IPS-NIHi7 (cell line): ENCODE measurements around the gene TBC1D24.

Experiments used
- DNase-seq: peaks from one replicate; pipeline ENCODE4 v3.0.0; 2012; ENCODE audit warnings: mixed read lengths; ENCODE audit errors: extremely low spot score

The TBC1D24 gene

DNA sequence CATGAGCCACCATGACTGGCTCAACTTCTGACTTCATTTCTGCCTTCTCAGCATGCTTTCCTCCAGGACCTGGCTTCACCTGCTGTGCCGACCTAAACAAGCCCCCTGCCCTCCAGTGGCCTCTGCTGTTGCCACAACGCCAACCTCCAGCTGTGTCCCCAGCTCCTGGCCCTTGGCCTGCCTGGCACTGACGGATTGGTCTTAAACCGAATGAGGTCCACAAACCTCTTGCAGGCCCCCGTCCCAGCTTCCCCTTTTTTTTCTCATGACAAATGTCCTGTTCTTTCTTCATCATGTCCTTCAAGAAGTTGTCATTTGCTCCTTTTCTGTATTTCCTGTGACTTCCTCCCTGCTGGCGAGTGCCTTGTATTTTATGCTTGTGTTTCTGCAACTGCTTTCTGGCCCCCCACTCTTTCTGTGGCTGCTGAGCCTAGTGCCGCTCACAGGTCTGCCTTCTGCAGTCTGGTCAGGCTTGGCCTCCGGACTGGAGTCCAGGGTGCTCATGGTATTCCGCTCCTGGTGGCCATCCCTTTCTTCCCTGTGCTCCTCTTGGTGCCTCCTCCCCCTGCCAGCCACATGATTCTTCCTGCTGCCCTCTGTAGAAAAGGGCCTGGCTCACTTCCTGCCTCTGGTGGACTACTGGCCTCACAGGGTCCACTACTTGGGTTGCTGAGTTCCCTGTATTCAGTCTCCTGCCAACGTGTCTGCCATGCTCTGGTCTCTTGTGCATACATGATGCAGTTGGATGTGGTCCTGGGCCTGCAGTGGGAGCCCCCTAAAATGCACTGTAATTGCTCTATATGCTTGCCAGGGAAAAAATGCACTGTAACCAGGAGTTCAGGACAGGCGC lies 41.7 kb downstream of the TBC1D24 start:
- DNase-seq = no peak

DNA sequence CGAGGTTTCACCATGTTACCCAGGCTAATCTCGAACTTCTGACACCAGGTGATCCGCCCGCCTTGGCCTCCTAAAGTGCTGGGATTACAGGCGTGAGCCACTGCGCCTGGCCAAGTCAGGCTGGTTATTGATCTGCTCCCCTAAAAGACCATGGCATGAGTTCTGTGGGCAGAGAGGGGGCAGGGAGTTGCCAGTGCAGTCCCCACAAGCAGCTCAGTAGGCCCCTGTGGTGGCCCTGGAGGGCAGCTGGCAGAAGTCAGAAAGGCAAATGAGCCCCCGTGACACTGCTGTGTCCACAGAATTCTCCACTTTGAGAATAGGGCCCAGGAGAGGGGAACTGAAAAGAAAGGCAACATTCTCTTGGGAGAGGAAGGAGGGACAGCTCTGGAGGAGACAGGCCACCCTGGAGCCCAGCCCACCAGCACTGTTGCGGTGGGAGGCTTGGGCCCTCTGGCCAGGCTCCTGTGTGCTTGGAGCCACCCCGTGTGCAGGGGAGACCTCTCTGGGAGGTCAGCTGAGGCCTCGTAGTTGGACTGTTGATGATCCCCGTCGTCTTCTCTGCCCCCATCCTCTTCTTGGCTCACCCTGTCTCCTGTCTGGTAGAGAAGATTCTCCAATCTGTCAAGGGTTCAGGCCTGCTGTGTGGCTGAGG lies 43.2 kb downstream of the TBC1D24 start:
- no peak for DNase-seq

DNA sequence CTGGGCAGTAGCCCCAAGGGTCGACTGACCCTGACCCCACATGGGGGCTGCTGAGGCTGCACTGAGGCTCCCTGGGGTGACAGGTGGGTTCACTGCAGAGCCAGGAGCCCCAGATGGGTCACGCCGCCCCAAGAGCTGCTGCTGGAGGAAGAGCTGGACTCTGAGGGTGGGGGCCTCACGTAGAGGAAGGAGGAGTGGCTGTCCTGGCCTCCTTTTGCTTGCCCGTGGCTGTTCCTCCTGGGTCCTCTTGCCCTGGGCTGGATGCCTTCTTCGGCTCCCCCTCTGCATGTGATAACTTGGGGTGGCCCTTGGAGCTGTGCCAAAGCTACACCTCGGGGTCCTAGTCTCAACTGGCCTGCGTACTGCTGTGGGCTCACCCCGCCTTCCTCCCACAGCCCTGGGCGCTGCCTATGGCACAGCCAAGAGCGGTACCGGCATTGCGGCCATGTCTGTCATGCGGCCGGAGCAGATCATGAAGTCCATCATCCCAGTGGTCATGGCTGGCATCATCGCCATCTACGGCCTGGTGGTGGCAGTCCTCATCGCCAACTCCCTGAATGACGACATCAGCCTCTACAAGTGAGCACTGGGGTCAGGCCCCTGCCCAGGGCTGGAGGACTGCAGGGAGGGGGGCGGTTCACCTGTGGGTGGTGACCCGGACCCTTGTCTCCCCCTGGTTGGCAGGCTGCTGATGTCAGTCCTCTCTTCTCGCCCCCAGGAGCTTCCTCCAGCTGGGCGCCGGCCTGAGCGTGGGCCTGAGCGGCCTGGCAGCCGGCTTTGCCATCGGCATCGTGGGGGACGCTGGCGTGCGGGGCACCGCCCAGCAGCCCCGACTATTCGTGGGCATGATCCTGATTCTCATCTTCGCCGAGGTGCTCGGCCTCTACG lies 44.1 kb downstream of the TBC1D24 start:
- no peak for DNase-seq

DNA sequence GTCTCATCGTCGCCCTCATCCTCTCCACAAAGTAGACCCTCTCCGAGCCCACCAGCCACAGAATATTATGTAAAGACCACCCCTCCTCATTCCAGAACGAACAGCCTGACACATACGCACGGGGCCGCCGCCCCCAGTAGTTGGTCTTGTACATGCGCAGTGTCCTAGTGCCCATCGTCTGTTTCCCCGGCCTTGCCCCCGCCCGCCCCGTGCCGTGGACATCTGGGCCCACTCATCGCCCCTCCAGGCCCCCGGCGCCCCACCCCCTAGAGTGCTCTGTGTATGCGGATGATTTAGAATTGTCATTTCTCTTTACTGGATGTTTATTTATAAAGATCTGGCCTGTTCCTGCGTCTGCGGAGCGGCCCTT lies 44.8 kb downstream of the TBC1D24 start:
- DNase-seq = no peak

DNA sequence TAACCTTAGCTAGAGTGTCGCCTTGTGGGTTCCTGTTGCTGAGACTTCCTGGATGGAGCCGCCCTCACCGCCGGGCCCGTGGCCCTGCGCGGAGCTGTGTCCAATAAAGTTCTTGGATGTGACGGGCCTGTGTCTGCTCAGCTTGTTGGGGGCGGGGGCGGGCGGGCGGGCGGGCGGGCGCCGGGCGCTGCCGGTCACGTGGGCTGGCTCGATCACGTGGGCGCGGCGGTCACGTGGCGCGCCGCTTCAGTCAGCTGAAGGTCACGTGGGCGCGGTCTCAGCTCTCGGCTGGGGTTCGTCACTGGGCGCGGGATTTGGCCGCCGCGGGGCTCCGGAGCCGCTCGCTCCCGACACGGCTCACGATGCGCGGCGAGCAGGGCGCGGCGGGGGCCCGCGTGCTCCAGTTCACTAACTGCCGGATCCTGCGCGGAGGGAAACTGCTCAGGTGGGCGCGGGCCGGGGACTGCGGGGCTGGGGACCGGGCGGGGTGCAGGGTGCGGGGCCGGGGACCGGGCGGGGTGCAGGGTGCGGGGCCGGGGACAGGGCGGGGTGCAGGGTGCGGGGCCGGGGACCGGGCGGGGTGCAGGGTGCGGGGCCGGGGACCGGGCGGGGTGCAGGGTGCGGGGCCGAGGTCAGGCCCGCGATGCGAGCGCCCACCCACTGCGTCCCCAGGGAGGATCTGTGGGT lies 45.3 kb downstream of the TBC1D24 start, which contains the start of gene AMDHD2:
Gene AMDHD2 (plus strand): TSS at position 275 of the 687 bp plus-strand sequence. CDS start 88 bp downstream, at position 363.
- DNase-seq = peak; percentile 91

DNA sequence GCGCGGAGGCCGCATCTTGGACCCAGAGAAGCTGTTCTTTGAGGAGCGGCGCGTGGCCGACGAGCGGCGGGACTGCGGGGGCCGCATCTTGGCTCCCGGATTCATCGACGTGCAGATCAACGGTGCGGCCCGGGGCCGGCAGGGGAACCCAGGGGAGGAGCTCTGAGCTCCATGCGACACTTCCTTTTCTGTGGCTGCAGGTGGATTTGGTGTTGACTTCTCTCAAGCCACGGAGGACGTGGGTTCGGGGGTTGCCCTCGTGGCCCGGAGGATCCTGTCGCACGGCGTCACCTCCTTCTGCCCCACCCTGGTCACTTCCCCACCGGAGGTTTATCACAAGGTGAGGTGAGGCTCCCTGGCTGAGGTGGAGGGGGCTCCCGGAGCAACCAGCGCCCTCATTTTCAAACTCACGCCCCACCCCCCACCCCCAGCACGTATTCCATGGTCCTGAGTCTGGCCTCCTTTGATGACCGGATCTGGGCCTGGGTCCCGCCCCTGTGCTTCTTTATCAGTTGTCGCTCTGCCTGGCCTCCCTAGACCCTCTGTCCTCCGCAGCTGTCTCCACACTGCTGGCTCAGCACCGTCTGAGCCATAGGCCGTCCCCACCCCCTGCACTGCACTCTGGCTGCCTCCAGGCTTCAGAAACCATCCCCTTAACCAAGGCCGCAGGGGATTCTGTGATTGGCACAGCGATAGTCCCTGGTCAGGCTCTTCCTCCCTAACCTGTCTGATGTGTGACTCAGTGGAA lies 46.0 kb downstream of the TBC1D24 start:
- peak; percentile 37 for DNase-seq

DNA sequence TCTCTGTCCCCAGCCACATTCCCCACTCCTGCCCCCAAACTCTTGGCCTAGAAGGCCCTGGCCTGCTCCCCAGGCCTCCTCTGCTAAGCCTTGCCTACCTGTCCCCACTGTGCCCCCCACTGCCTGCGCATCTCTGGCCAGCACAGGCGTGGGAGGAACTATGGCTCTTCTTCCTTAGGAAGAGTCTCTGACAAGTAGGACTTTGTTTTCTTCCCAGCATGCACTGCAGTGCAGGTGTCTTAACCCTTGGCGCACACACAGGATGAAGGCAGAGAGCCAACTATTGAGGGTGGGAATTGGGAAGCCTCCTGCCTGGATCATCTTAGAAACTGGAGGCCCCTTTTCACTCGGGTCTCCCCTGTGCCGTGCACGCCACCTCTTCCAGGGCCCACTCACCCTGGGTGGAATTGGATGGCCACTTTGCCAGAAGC lies 48.9 kb downstream of the TBC1D24 start:
- no peak for DNase-seq

DNA sequence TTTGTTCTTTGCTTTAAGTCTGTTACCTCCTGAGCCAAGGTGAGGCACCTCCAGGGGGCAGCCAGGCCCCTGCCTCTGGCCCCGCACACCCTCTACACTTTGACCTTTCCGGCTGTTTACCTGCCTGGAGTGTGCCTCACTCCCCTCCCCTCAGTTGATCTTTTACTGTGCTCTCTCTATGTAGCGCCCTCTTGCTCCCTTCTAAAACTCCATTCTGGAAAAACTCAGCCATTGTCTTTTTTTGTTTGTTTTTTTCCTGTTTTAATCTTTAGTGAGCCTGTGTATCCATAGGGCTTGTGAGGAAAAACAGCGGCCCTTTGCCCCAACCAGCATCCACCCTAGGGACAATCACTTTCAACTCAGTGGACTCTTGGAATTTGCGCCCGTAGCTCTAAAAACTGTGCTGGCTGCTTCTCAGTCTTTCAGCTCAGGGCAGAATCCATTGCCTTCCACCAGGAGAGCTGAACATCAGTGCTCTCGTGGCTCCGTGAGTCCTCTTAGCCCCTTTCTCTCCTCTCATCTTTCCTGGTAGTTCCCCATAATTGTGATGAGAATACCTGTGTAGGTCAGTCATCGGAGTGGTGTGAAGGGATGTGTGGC lies 49.5 kb downstream of the TBC1D24 start:
- DNase-seq = no peak

DNA sequence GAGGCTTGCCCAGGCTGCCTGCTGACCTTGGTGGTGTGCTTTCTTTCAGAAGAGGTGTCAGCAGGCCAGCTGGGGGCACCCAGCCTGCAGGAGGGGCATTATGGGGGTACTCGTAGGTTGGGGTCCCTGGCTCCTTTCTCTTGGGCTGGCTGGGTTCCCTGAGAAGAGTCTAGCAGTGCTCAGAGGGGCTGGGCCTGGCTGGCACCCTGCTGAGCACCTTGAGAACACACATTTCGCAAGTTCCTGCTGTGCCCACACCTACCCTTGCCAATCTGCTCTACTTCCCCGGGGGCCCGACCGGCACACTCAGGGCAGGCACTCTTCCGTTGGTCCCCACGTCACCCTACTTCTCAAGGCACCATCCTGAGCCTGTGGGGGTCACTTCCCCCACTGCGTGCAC lies 51.2 kb downstream of the TBC1D24 start:
- no peak for DNase-seq

DNA sequence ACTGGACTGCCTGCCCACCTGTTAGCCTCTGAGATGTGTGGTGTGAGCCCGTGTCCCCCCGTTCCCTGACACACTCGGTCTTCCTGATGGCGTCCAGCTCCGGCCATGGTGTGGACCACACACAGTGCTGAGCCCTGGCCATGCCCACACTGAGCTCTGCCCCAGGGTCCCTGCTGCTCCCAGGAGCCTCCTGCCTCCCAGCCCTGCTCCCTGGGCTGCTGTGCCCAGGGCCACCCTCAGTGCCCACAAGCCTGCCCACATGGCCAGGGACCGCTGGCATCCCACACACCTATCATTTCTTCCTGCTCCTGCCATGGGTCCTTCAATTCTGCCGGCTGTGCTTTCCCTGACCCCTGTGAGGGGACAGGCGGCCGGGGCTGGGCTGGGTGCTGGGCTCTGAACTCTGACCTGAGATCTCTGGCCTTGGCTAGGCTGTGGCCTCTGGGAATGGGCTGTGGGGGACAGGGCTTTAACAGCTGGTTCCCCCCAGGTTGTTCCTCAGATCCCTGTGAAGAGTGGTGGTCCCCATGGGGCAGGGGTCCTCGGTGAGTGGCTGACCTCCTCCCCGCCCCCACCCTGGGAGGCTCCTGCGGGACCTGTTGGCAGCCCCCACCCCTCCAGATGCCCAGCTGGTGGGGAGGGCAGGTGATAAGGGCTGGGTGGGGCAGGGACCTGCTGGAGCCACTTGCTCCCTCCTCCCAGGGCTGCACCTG lies 52.3 kb downstream of the TBC1D24 start:
- no peak for DNase-seq

DNA sequence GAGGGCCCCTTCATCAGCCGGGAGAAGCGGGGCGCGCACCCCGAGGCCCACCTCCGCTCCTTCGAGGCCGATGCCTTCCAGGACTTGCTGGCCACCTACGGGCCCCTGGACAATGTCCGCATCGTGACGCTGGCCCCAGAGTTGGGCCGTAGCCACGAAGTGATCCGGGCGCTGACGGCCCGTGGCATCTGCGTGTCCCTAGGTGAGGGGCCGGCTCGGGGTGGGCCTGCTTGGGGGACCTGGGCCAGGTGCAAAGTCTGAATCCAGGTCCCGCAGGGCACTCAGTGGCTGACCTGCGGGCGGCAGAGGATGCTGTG lies 52.8 kb downstream of the TBC1D24 start:
- DNase-seq = no peak

DNA sequence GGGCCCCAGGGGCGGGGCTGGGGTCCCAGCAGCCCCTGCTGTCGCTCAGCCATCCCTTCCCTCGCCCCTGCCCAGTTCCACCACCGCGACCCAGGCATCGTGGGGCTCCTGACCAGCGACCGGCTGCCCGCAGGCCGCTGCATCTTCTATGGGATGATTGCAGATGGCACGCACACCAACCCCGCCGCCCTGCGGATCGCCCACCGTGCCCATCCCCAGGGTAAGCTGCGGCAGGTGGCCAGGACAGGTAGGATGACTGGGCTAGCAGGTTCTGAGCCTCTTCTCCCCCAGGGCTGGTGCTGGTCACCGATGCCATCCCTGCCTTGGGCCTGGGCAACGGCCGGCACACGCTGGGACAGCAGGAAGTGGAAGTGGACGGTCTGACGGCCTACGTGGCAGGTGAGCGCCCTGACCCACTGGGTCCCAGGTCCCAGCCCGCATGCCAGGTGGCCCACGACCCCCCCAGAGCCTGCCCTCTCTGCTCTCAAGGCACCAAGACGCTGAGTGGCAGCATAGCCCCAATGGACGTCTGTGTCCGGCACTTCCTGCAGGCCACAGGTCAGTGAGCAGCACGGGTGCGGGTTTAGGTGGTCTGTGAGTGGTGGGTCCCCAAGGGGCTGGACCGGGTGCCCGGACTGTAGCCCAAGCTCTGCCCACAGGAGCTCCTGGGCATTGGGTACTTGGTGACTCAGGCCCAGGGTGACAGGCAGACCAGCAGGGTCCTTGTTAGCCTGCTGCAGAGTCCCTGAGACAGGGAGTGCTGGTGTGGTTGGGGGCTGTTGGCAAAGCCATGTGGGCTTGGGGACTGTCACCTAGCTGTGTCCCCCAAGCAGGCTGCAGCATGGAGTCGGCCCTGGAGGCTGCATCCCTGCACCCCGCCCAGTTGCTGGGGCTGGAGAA lies 53.5 kb downstream of the TBC1D24 start:
- DNase-seq = no peak

DNA sequence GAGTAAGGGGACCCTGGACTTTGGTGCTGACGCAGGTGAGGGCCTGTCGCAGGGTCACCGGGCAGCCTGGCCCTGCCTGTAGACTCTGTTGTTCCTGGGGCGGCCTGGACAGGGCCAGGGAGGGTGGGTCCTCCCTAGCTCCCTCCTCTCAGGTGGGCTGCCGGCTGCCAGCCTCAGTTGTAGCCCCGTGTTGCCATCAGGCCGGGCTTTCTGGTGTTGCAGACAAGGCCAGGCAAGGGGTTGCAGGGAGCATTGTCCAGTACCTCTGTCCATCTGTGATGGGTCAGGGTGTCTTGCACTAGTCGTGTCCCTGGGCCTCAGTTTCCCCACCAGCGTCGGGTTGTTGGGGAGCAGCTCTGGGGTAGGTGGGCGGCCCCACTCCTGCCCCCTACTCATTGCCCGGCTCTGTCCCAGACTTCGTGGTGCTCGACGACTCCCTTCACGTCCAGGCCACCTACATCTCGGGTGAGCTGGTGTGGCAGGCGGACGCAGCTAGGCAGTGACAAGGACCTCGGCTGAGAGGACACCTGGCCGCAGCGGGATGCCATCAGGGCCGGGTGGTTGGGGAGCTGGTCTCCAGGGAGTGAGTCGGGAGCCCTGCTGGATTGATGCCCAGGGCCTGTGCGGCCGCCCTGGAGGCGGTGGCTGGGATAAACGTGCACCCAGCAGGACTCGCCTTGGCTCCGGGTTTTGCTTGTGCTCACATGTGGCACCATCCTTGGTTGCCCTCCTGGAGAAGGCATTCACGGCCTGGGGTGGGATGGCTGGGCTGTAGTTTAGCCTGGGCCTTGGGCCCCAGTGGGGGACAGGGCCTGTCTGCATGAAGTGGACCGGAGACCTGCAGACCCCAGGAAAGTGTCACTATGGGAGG lies 54.4 kb downstream of the TBC1D24 start:
- no peak for DNase-seq

DNA sequence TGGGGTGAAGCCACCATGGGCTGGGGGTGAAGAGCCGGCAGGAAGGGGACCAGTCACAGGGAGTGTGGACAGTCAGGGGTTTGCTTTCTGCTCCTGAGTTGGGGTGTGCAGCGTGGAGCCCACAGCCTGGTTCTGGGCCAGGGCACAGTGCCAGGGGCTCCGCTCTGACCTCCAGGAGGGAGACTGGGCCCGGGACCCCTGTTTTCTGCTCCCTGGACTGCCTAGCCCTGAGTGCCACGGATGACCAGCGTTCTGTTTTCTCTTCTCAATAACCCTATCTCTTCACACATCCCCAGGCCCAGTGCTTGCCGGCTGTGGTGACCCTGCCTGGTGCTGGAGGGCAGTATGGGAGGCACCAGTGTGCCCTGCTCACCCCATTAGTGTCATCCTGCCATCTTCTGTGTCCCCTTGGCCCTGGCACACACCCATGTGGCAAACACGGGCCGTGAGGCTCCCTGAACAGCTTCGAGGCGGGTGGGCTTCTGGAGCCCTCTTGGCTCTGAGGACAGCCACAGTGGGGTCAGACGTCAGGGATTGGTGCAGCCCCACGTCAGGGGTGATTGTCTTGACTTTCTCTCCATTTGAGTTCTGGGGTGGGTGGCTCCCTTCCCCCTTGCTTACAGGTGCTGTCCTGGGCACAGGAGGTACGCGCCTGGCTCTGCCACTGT lies 55.2 kb downstream of the TBC1D24 start:
- DNase-seq = no peak

DNA sequence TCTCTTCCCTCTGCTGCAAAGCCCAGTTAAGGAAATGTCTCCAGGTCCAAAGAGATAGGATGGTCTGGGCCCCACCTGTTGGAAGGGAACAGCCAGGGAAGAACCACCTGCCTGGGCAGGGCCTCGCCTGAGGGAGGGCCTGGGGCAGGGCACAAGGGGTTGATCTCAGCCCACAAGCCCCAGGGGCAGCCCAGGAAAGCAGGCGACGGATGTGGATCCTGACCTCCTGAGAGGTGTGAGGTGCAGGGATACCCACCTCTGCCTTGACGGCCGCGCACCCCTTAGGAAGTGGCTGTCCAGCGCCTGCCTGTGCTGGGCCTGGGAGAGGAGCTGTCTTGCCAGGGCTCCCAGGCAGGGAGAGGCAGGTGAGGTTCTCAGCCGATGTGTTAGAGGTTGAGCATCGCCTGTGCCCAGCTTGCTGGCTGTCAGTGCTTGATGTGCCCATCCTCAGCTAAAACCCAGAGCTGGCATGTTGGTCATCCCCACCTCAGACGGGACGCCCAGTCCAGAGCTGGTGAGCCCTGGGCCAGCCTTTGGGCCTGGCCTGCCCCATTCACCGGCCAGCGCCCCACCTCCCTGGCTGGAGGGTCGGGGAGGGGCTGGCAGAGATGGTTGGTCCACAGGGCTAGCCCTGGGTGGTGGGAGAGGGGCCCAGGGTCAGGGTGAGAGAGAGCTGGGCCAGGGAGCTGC lies 55.8 kb downstream of the TBC1D24 start:
- no peak for DNase-seq

DNA sequence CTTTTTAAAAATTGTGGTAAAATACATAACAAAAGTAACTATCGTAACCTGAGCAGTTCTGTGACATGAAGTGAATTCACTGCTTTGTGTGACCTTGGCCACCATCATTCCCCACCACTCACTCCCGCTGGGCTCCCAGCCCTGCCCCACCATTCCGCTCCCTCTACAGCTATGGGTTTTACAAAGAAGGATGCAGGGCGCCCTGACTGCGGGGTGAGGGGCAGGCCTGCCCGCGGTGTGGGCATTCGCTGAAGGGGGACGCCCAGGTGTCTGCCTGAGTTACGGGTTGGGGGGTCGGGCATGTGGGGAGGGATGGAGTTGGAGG lies 56.4 kb downstream of the TBC1D24 start, which contains the start of gene CEMP1:
Gene CEMP1 (minus strand): TSS at position 38 of the 325 bp plus-strand sequence. CDS start 335 bp downstream, outside the sequence.
- DNase-seq = peak; percentile 35
